Measurements from ENCODE around the gene ALDH1A1. TPM values are rescaled to one million over a fixed set of nuclear protein-coding genes. Genes with fewer than 3 reads are reported as not detected.

Gene ALDH1A1
- total RNA-seq (2014; rRNA removed; shearing (Covaris generic)): not detected in 2 replicates

DNA sequence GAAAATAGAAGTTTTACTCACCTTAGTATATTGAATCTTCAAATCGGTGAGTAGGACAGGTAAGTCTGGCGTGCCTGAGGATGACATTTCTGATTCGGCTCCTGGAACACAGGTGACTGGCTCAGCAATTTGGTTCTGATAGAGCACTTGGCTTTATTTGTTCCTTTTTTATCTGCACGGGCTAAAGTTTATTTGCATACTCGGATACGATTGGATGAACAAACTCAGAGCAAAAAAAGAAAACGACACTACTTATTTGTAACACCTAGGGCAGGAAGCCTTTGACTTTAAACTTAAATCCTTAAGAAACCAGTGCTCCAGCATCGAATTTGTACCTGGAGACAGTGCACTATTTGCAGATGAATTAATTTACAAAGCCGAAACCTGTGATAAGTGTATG is at the start of gene ALDH1A1:
Gene ALDH1A1 (minus strand): TSS at position 140 of the 400 bp plus-strand sequence. CDS start 53 bp downstream, at position 87.
- peak; percentile 10 for DNase-seq (ENCODE audit: low read depth)

DNA sequence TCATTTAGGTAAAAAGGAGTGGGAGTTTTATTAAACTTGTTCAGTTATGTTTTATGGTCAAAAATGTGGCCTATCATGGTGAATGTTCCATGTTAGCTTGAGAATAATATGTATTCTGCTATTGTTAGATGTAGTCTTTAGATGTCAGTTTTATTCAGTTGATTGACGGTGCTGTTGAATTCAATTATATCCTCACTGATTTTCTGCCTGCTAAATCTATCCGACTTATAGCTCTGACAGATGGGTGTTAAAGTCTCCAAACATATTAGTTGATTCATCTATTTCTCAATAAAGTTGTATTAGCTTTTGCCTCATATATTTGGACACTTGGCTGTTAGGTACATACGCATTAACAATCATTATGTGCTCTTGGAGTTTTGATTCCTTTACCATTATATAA is 49.0 kb upstream of the ALDH1A1 start:
- no peak for DNase-seq (ENCODE audit: low read depth)

DNA sequence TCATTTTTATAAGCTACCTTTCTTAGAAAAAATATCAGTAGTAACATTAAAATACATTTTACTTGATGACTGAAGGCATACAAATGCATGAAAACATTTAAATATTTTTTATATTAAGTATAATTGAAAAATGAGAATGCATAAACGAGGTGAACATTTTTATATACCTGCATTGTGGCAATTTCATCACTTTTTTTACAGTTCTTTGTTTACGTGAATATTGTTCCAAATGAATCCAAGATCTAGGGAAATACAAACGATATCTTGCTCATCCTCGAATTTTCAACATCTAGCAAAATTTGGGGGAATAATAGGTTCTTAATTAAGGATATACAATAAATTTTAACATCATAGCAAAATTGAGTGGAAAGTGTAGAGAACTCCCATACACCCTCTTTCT is 45.5 kb upstream of the ALDH1A1 start:
- DNase-seq (ENCODE audit: low read depth): no peak

DNA sequence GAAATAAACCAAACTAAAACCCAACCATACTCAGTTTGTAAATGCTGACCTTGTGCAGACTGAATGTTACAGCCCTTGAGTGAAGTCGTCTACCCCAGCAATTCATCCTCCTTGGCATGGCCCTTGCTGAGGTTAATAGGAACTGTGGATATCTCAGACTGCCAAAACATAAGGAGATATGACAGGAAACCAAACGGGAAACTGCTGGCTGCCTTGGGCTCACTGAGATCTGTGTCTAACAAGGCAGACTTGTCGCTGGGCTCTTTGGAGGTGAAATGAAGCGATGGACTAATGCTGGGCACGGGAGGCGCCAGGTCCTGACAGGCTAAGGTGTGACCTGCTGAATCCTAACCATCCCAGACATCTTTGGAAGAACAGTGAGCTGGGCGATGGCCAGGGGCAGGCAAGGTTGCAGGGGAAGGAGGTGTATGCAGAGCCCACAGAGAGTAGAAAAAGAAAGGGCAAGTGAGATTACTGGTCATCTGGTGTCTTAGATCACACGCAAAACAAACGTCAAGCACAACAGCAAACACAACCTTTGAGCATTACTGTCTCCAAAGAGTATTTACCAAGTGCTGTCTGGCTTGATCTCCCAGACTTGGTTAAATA is 44.6 kb upstream of the ALDH1A1 start:
- no peak for DNase-seq (ENCODE audit: low read depth)

DNA sequence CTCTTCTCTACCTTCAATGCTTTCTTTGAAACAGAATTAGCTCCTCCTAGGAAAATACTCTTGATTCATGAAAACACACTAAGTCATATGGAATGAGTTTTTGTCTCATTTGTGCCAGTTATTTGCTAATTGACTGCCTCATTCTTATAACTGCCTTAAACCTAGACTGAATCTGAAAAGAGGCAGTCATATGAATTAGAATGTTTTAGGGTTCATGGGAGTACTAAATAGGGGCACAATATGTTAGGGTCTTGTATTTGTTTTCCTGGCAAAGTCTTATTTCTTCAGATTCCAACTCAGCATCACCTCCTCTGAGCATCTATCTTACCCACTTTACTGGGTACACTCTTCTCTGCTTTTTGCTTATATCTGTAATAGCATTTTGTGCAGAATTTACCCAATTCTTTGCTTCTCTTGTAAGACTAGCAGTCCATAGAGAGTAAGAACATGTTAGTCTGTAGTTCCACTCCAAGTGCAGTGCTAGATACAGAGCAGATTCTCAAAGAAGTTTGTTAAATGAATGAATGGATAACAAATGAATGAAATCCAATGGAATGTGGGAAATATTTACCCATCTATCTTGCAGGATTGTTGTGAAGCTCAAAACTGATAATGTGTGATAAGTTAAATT is 43.9 kb upstream of the ALDH1A1 start:
- no peak for DNase-seq (ENCODE audit: low read depth)

DNA sequence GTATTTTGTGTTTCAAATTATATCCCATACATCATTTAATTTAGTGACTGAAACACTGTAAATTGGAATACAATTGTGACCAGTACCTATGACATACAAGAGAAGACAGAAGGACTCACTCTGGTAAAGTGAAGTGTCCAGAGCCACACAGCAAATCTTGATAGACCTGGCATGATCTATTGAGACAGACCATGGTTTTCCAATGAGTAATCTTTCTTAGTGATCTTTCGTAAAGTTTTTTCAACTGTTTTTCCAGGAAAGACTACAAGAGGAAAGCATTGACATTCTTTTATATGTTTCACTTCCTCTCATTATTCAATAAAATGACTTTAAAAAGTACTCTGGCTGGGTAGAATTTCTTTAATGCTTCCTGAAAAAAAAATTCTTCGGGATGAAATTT is 43.3 kb upstream of the ALDH1A1 start:
- DNase-seq (ENCODE audit: low read depth): no peak

DNA sequence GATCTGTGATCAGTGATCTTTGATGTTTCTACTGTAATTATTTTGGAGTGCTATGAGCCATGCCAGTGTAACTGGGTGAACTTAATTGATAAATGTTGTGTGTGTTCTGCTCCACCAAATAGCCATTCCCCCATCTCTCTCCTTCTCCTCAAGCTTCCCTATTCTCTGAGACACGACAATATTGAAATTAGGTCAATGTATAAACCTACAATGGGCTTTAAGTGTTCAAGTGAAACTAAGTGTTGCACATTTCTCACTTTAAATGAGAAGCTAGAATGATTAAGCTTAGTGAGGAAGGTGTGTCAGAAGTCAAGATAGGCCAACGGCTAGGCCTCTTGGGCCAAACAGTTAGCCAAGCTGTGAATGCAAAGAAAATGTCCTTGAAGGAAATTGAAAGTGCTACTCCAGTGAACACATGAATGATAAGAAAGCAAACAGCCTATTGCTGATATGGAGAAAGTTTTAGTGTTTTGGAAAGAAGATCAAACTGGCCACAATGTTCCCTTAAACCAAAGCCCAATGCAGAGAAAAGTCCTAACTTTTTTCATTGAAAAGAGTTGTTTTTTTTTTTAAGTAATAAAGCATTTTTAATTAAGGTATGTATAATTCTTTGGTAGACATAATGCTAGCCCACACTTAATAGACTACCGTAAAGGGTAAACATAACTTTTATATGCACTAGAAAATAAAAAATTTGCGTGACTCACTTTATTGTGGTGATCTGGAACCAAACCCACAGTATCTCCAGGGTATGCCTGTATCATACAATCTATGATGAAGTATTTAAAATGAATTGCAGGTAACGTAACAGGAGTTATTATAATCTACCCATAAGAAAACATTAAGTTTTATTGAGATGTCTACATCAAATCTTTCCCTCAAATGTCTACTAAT is 42.5 kb upstream of the ALDH1A1 start:
- no peak for DNase-seq (ENCODE audit: low read depth)

DNA sequence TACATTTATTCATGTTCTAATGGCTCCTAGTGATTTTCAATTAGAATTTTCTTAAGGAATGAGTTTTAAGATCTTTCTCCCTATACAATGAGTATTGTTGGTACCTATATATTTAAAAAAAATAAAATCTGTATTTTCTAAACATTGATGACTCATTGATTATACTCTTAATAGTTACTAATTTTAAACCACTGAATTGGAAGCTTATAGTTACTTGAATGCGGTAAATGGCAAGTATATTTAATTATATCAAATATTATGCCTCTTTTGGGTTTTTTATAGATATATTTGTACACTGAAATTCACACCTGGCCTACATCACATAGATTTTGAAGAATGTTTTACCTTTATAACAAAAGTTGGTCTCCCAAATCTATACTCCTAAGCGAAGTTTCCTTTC is 38.9 kb upstream of the ALDH1A1 start:
- no peak for DNase-seq (ENCODE audit: low read depth)

DNA sequence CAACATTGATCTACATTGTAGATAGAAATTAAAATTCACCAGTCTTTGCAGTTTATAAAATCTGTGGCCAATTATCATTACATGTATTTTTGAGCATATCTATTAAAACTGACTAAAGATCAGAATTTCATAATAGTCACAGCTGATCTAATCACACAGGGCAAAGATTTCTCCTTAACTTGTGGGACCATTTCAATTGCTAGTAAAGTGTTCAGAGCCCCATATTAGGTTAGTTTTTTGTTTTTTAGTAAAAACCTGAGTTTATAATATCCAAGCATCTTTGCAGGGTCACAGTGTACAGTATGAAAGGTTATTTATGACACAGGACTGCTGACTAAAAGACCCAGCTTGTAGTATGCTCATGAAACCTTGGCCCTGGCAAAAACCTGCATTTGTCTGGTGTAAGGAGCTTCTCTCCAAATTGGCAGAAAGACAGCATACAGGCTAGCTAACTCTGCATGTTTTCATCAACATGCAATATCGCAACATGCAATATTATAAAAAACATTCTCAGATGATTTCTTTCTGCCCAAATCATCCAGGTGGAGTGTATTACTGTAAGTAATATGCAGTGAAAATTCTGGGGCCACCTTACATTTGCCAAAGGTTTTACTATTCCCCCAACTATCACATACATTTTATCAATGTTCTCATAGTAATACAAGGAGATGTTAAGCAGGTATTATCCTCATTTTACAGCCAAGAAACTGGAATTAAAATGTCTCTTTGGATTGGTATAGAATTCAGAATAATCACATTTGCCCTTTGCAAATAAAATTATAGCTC is 37.7 kb upstream of the ALDH1A1 start:
- no peak for DNase-seq (ENCODE audit: low read depth)

DNA sequence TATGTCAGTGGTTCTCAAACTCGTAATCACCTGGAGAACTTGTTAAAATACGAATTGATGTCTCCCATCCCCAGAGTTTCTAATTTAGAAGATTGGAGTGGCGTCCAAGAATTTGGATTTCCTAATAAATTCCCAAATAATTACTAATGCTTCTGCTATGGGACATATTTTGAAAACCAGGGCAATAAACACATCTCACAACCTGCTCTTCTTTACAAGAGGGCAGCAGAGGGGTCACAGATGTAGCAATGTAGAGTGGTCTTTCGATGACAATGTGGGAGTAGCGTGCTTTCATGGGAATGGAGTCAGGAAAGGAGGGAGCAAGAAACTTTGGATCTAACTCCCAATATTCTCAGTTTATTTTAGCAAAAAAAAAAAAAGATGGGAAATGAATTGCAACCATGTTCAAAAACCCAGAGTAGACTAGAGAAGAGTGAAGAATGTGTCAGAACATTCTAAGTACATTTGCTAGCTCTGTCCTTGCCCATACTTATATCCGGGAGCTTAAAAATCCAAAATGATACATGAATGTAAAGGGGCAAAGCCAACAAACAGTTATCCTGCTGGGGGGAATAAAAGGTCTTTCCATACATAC is 33.8 kb upstream of the ALDH1A1 start:
- no peak for DNase-seq (ENCODE audit: low read depth)

DNA sequence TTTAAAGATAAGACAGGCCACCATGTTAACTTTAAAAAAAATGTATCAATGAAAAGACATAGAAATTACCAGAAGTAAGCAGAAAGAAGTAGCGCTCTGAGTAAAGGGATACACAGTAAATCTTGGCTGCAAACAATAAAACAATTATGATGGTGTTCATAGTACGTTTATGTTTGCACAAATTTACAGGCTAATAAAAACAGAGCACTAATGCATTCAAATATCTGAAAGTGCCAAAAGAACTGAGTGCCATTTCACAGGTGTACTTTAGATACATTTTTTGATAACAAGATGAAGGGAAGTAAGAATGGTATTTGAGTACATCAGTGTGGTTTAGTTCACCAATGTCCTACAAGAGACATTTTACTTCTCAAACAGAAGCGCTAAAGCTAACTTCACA is 32.9 kb upstream of the ALDH1A1 start:
- no peak for DNase-seq (ENCODE audit: low read depth)

DNA sequence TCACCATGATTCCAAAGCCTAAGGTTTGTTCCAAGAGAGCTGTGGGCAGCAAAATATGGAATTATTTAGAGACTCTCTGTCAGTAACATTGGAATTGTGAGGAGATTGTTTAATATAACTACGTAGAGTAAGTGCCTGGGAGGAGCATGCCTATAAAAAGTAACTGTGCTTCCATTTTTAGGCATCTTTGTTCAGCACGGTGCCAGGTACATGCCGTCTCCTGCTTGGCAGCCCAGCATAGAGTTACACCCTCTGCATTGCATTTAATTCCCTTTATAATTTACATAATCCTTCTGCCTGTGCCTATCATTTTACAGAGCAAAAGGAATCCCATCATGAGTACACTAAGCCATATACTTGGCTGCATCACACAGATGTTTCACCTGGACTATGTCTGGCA is 32.1 kb upstream of the ALDH1A1 start:
- no peak for DNase-seq (ENCODE audit: low read depth)

DNA sequence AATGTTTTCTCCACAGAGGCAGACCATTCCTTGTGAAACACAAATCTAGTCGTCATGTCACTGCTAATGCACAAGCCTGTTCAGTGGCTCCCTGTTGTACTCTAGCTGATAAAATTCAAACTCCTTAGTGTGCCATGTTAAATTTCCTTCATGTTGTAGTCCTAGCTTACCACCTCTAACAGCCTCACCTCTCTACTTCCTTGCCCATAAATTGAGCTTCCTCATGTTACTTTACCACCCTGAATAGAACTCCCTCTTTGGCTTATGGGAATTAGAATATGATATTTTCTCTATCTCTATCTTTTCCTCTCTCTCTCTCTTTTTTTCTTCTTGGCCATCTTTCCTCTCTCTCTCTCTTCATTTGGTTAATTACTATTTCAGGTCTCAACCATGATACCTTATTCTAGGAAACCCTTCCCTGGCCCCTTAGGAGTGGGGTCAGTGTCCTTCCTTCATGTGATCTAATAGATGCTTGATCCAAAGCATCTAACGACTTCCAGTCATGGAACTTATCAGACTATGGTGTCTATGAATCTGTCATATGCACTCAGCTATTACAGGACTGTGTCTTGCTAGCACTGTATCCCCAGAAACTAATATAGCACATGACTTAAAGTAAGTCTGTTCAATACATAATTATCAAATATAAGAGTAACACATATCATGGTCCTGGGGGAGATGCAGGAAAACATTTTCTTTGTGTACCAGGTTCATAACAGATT is 31.5 kb upstream of the ALDH1A1 start:
- no peak for DNase-seq (ENCODE audit: low read depth)

DNA sequence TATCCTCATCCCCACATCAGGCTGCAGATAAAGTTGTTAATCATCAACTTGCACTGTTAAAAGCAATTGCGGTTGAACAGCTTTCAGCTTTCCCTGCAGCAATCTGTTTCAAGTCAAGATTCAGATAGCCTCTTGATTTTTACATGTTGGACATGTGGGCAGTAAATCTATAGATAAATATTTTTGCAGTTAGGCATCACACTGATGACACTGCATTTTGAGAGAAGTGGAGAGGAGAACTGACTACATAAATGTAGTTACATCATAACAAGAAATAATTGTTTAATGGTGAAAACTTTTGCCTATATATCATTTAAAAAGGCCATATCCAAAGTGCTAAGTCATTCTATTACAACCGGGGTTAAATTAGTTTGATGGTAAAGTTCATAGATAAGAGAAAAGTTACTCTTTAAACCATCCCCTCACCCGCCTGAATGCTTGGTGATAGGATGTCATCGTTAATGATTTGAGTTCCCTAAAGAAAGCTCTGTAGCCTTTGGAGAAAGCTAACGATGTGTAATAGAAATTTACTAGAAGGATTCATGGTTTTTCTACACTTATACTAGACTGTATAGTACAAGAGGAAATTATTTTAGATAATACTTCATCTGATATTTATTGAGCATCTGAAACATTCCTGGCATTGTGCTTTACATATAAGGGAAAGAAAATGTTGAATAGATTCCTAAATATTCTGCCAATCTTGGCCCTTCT is 30.8 kb upstream of the ALDH1A1 start:
- no peak for DNase-seq (ENCODE audit: low read depth)

DNA sequence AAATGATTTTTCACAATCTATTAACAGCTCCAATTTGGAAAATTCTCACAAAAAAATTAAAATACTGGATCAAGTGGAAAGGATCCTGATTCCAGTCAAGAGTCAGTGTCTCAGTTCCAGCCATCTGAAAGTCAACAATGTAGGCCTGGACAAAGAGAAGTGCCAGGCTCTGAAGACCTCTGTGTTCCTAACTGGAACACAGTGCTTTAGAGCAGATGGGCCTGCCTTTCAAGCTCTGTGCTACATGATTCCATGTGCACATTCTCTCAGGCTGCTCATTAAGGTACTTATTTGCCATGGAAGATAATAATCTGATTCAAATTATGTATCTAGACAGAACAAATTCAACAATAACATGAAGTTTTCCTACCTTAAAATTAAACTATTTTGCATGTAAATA is 30.2 kb upstream of the ALDH1A1 start:
- no peak for DNase-seq (ENCODE audit: low read depth)

DNA sequence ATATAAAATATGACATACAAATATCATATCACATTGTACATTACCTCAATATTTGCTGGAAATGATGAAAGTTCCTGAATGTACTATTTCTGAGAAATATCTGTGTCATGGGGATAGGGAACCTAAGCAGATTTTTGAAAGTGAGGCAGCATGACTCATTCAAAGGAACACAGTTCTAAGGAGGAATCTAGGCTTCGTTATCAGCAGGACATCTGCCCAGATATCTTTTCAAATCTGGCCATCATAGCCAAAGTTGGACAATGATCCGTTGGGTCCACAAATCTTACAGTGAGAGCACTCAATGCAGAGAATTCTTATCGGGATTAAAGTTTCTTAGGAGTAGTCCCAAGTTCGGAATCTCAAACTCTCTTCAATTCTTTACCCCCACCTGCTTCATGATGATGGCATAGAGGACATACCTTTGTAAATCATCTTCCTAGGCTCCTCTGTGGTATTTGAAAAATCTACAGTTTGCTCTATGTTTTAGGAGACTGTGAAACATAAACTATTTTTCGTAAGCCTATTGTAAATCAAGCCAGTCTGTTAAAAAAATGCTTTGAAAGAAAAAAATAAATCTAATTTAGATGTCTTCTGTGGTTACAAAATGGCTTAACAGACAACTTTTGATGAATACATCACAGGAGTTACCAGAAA is 29.4 kb upstream of the ALDH1A1 start:
- DNase-seq (ENCODE audit: low read depth): no peak

DNA sequence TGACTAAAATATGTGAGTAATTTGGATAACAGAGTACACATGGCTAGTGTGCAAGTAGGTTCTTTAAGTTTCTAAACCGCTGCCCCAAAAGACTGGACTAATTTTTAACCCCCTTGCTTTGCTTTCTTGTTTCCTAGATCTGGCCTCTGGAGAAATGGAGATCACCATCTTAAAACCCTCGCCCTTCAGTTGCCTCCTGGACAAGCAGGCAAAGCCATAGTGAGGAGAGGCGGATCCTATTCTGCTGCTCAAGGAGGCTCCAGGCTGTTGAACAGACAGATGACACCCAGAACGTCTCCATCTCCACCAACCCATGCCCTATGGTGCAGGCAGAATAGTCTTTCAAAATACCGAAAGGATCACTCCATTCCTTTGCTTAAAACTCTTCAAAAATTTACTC is 28.6 kb upstream of the ALDH1A1 start:
- no peak for DNase-seq (ENCODE audit: low read depth)

DNA sequence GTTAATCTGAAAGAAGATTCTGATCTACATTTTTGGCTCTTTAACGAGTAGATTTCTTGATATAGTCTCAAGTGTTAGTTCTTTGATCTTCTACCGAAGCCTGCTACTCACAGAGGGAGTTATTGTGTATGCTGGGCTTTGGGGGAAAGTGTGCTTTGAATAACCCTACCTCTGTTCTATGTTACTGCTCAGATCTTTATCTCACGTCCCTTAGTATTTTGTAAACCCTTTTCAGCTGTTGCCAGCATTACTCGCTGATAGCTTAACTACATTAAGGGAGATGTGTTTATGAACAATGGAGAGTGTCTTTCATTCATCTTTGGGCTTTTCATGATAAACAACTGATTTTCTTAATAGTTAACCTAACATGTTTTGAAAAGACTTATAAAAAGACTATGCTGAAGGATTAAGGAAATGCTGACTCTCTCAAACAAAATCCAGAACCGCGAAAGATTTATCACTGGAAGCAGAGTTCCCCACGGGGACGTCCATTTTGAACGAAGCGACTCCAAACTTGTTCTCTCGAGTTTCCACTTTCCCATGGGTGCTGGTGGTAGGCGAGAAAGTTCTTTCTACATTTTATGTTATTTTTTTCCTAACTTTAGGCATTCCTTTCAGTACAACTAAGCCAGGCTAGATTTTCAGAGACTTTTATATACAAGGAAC is 27.9 kb upstream of the ALDH1A1 start:
- no peak for DNase-seq (ENCODE audit: low read depth)

DNA sequence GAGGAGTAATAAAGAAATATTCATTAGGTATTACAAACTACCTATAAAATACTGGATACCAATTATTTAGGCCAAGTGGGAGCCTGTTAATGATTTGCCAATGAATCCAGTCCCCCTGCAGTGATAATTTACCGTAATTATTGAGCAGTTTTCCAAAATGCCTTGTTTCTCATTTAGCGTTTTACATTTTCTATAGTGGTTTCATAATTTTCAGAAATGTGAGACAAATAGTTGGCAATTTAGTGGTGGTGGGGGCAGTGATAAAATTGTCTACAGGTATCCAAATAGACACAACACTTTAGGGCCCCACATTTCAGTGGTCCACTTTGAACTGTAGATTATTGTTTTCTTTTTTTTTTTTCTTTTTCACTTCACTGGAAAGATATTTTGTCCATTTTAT is 27.3 kb upstream of the ALDH1A1 start:
- no peak for DNase-seq (ENCODE audit: low read depth)

Measured in RPMI7951 (cell line).